Nephron progenitor cell (in vitro differentiated cells): ENCODE results near the gene STRADB.
A peak's percentile ranks its signal among the peaks of the same experiment; 100 is the strongest.

Experiments used
- DNase-seq: peaks from one replicate; pipeline ENCODE4 v3.0.0; 2021
- H3K27ac Mint-ChIP-seq: 2 replicates; pipeline ENCODE4 v1.8.0; 2021; ENCODE audit warnings: mild to moderate bottlenecking, moderate library complexity, mixed read lengths
- H3K27me3 Mint-ChIP-seq: 2 replicates; pipeline ENCODE4 v1.8.0; 2021; ENCODE audit warnings: mild to moderate bottlenecking, low read depth, mixed read lengths; ENCODE audit not compliant: poor library complexity
- H3K36me3 Mint-ChIP-seq: 2 replicates; pipeline ENCODE4 v1.8.0; 2021; ENCODE audit warnings: low read depth, mixed read lengths
- H3K4me1 Mint-ChIP-seq: 2 replicates; pipeline ENCODE4 v1.8.0; 2021; ENCODE audit warnings: mixed read lengths
- H3K4me3 Mint-ChIP-seq: 2 replicates; pipeline ENCODE4 v1.8.0; 2021; ENCODE audit warnings: mild to moderate bottlenecking, moderate library complexity, mixed read lengths
- H3K9me3 Mint-ChIP-seq: 2 replicates; pipeline ENCODE4 v1.8.0; 2021; ENCODE audit warnings: mild to moderate bottlenecking, moderate library complexity, mixed read lengths
- CTCF ChIP-seq: fragments of 200-600 bp; sonication (generic); IDR thresholded peaks from 2 replicates; pipeline ENCODE4 v1.5.0; 2021; ENCODE audit warnings: antibody characterized with exemption

STRADB gene

GRCh38 chr2:201466050-201466675 lies 14.6 kb downstream of the STRADB start:
- Mint-ChIP-seq H3K36me3 (peaks cover 70% of the 10 kb centered on the region), H3K4me1 (peaks cover 9% of the 10 kb centered on the region), H3K4me3 (no peak overlapping the region), H3K27ac (peak overlapping the region; percentile 87), H3K9me3 (peaks cover 19% of the 10 kb centered on the region), H3K27me3 (peaks cover 3% of the 10 kb centered on the region)
- TF ChIP-seq CTCF: no peak
- no peak for DNase-seq

DNA sequence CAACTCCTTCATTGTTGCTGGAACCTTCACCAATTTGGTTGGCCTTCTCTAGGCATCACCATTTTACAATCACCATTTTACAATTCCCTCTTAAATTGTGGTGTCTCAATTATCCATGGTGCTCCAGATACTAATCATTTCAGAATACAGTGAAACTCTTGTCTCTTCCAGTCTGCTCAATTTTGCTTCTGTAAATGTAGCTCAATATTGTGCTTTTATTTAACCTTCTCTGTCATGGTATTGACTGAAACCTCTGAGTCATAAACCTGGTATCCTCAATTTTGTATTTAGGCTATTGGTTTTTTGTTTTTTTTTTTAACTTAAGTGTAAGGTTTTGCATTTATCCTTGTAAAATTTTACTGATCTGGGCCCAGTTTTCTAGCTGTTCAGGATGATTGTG lies 16.1 kb downstream of the STRADB start:
- no peak overlapping the region for H3K4me3 Mint-ChIP-seq
- DNase-seq: no peak
- H3K4me1 Mint-ChIP-seq: peaks cover 9% of the 10 kb centered on the region
- H3K36me3 Mint-ChIP-seq: peaks cover 67% of the 10 kb centered on the region
- no peaks in the 10 kb centered on the region for H3K27me3 Mint-ChIP-seq
- H3K9me3 Mint-ChIP-seq: peaks cover 5% of the 10 kb centered on the region
- no peak for TF ChIP-seq CTCF
- H3K27ac Mint-ChIP-seq: no peak overlapping the region

DNA sequence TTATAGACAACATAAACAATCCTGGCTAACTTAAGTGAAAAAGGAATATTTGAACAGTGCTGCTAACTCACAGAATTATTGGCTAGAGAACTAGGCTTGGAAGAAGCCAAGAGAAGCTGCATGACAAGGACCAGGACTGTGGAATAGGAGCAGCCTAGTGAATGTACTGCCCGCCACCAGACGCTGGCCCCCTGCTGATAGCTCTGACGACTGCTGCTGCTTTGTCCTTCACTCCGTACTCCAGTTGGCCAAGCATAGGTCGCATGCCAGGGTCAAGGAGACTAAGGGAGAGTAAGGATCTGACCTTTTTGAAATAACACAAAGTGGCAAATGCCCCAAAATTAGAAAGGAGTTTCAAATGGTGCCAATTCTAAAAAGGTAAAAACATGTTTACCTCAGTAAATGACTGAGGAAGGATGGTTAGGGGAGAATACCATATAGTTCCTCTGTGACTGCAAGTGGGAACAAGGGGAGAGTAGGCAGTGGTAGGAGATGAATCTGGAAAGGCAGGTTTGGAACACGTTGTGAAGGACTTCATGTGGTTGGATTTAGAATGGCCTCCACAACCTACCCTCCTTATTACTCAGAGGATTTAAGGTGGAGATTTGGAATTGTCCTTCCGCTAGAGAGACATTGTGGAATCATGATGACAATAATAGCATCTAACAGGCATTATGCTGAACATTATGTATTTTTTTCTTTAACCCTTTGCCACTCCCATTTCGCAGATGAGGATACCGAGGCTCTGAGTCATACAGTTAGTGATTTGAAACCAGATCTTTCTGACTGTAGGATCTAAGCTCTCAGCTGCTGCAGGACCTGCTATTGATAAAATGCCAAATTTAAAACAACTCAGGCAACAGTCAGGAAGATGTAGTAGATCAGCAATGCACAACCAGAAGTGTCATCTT lies 19.5 kb downstream of the STRADB start:
- H3K4me3 Mint-ChIP-seq: no peak overlapping the region
- H3K27me3 Mint-ChIP-seq: no peaks in the 10 kb centered on the region
- no peak for TF ChIP-seq CTCF
- peaks cover 78% of the 10 kb centered on the region for H3K36me3 Mint-ChIP-seq
- H3K4me1 Mint-ChIP-seq: peaks cover 4% of the 10 kb centered on the region
- no peaks in the 10 kb centered on the region for H3K9me3 Mint-ChIP-seq
- DNase-seq: peak; percentile 9
- peak overlapping the region; percentile 14 for H3K27ac Mint-ChIP-seq

DNA sequence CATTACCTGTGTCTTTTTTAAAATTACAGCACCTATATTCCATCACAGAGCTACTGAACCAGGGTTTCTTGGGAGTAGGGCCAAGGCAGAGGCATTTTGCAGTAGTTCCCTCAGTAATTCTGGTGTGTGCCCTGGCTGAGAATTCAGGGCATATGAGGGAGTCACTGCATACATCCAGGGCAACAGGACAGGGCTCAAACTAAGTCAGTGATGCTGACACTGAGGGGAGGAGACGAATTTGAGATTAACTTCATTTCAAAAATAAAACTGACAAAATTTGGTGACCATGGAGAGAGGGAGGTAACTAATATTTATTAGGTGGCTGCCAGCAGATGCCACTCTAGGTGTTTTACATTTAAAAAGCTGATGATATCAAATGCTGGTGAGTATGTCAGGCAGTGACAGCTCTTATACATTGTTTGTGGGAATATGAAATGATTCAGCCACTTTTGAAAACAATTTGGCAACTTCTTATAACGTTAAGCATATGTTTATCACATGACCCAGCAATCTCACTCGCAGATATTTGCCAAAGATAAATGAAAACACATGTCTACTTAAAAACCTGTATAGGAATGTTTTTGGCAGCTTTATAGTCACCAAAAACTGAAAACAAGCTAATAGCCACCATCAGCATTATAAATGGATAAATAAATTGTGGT lies 20.3 kb downstream of the STRADB start:
- no peak for DNase-seq
- Mint-ChIP-seq H3K36me3 (peaks cover 82% of the 10 kb centered on the region), H3K27me3 (no peaks in the 10 kb centered on the region), H3K4me1 (no peaks in the 10 kb centered on the region), H3K9me3 (no peaks in the 10 kb centered on the region), H3K27ac (peak overlapping the region; percentile 14), H3K4me3 (no peak overlapping the region)
- no peak for TF ChIP-seq CTCF

GRCh38 chr2:201472411-201472810 lies 20.9 kb downstream of the STRADB start:
- peaks cover 81% of the 10 kb centered on the region for H3K36me3 Mint-ChIP-seq
- H3K9me3 Mint-ChIP-seq: no peaks in the 10 kb centered on the region
- no peak for DNase-seq
- TF ChIP-seq CTCF: no peak
- no peak overlapping the region for H3K27ac Mint-ChIP-seq
- no peak overlapping the region for H3K4me3 Mint-ChIP-seq
- no peaks in the 10 kb centered on the region for H3K4me1 Mint-ChIP-seq
- H3K27me3 Mint-ChIP-seq: no peaks in the 10 kb centered on the region
